GDM1 (cell line): ENCODE measurements around the gene ZNF134.

Experiments used
- DNase-seq: peaks from one replicate; lab custom pipeline; 2025; lab: John Stamatoyannopoulos, UW

The ZNF134 gene

DNA sequence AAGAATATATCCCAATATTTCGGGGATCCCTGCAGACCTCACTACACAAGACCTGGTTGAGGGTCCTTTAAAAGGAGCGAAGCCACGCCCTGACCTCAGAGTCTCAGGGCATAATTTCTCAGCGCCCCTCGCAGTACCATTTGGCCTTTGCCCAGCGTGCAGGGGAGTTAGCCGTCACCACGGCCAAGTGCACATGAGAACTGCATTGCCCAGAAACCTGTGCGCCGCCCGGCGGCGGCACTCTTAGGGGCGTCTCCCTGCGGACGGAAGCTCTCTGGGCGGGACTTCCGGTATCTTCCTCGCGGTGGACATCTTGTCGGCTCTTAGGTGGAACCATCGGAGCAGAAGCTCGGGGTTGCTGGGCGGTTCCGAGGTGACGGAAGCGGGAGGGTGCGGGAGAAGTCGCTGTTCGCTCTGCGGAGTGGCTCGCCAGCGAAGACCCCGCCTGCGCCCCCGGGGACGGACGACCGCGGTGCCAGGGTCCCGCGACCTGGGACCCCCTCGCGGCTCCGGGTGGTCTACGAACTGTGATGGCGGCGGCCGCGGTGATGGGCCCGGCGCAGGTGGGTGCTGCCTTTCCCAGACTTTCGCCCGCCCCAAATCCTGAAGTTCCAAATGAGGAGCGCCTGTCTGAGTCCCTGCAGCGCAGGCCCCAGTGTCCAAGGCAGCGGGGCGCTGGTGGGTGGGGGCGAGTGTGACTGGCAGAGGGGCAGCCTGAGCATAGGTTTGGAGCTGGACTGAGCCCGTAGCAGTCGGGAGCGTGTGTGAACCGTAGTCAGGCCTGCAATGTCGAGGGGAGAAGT lies at the start of gene ZNF134:
Gene ZNF134 (plus strand): TSS at position 302 of the 803 bp plus-strand sequence. CDS start 5,227 bp downstream, outside the sequence.
- DNase-seq = peak; percentile 81

DNA sequence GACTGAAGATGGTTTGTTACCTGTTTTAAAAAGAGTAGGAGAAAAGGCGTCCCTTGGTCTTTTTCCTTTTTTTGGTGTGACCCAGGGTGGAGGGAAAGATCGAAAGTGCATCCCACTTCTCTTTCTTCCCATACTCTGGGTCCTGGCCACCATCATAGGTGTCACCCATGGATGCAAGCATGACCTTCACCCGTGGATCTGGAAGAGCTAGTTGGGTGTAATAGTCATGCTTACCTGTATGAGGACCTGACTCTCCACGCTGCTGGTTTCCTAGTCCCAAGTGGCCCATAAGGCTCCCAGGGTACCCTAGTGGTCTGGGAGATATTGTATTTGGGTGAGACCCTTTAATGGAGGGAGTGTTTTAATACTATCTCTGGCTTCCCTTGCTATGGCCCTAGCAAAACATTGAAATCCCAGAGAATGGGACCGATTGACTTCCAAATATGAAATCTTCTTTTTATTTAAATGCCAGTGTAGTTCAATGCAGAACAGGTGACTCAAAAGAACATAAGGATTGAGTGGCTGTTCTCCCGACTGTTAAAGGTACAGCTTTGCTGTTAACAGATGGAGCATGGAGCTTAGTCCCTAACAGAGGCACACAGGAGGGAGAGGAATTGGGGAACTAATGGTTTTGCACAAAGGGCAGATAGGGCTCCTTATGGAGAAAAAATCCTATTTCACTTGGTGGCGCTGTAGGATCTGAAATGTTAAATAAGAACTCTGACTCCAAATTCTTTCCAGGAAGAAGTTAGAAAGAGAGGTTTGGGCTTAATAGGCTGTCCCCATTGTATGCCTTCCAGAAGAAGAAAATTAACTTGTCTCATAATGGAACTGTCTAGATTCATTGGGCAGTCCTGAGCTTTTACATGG lies 47.4 kb upstream of the ZNF134 start:
- no peak for DNase-seq

DNA sequence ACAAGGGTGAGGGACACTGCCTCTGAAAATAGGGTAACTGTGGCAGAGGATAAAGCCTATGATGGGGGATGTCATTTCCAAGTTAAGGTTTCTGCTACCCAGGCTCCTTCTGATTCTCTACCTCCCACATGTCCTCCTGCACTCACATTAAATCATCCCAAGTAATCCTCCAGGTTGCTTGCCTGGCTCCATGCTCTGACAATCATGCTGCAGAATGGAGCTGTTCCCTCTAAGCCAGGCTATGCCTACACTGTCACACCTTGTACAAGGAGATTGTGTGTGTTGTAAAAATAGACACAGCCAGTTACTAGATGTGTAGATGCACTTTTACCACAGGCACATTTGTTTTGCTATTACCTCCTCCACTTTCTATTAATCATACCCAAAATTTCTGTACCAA lies 43.3 kb upstream of the ZNF134 start:
- DNase-seq = no peak

DNA sequence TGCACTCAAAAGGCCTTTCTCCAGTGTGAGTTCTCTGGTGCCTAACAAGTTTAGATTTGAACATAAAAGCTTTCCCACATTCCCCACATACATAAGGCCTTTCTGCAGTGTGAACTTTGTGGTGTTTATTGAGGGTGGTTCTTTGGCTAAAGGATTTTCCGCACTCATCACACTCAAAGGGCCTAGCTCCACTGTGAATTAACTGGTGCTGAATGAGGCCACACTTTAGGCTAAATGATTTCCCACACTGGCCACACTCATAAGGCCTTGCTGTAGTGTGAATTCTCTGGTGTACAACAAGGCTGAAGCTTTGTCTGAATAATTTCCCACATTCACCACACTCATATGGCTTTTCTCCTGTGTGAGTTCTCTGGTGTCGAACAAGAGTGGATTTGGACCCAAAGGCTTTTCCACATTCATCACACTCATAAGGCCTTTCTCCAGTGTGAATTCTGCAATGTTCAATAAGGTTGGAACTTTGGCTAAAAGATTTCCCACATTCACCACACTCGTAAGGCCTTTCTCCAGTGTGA lies 41.6 kb upstream of the ZNF134 start:
- DNase-seq = no peak

DNA sequence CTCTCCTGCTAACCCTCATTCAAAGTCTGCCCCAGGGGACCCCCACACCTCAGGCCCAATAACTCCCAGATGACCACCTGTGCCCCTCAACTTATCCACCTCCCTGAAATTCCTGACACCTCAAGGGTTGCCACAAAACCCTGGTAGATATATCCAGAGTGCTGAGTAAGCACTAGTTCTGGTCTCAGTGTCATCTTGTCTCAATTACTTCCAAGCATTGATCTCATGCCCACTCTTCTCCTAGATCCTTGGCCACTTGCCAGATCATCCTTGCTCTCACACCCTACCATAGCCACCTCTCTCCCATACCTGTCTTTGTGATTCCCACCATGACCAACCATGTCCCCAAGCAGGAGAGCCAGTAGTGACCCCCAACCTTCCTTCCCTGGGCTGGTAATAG lies 37.4 kb upstream of the ZNF134 start:
- DNase-seq = no peak

DNA sequence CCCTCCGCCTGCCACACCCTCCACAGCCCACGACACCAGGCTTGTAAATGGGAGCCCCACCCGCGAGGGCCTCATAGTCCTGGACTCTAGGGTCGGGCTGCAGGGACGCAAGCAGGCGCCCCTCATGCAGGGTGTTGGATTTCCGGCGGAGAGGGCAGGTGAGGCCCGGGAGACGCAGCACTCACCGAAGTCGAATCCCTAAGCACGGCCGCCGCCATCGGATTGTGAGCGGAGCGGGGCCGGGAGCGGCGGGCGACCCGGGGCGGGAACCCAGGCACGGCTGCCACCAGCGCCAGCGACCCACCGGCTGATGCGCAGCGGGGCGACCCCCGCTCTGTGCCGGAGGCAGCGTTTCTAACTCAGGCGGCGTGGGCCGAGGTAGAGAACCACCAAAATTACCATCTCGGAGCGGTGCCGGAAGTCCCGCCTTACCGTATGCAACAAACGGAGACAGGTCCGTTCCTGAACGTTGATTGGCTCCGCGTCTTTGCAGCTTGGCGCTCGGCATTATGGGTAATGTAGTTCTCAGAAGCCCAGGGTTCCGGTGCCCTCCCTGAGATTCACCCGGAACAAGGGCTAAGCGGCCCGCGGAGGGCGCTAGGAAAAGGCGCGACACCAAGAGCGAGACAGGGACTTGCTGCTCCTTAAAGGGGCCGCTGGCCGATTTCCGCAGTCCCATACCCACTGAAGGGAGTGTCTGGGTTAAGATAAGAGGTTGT lies 35.4 kb upstream of the ZNF134 start, which contains the start of gene ZNF416:
Gene ZNF416 (minus strand): TSS at position 425 of the 719 bp plus-strand sequence. CDS start 207 bp downstream, at position 218.
- DNase-seq = peak; percentile 96

DNA sequence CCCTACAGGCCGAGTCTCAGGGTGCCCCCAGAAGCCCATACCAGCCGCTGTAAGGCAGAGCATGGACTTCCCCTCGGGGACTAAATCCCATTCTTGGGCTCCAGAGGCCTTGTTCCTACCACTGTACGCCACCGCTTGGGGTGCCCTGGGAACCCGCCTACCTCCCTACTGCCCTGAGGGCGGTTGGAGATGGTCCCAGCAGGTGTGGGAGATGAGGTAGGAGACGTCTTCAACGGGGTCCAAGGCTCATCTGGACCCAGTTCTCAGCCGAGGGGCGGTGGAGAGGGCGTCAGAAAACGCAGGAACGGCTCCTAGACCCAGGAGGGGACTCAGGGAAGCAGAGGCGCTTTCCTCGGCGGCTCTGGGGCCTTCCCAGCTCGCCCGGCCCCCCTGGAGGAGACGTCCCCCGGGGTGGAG lies 30.9 kb upstream of the ZNF134 start:
- no peak for DNase-seq

DNA sequence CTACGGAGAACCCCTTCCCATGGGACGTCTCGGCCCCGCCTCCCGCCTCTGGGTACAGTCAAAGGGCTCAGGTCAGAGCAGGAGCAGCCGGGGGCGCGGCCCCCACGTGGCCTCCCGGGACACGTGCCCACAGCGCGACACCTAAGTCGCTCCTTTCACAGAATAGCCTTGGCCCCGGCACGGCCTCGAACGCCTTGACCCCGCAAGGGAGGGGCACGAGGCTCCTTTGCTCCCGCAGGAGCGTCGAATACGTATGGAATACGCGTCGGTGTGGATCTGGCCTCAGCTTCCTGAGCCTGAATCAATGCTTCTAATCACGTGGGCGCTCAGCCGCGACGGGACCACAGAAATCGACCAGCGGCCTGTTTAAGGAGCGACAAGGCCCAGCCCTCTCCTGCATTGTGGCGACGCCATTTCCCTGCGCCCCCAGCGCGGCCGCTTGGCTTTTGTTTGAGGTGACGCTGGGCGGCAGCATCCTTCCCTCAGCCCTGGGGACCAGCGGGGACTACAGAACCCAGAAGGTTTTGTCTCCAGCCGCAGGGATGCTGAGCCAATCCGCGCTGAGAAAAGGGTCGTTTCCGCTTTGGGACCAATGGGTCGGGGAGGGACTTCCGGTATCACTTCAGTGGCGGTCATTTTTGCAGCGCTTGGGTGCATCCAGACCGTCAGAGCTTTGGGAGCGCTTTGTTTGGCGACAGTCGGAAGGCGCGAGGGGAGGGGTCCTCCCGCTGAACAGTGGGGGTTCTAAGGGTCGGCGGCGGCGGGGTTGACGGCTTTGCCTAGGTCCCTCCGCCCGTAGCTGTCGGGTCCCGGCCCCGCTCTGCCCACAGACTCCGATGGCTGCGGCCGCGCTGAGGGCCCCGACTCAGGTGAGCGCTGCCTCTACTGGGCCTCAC lies 30.3 kb upstream of the ZNF134 start, which contains the start of gene ZIK1:
Gene ZIK1 (plus strand): TSS at position 625 of the 896 bp plus-strand sequence. CDS start 212 bp downstream, at position 837.
- DNase-seq = no peak

DNA sequence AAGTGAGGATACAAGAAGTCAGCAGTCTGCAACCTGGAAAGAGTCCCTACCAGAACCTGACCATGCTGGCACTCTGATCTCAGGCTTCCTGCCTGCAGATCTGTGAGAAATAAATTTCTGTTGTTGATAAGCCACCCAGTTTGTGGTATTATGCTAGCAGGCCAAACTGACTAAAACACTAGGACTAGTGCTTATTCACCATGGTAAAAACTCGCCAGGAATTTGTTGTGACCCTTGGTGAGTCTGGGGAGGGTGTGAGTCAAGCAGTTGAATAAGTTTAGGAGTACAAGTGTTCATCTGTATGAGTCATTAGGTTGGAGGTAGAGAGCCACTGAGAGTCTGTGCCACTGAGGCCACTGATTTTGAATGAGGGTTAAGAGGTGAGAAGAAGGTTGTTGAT lies 26.5 kb upstream of the ZNF134 start:
- no peak for DNase-seq

DNA sequence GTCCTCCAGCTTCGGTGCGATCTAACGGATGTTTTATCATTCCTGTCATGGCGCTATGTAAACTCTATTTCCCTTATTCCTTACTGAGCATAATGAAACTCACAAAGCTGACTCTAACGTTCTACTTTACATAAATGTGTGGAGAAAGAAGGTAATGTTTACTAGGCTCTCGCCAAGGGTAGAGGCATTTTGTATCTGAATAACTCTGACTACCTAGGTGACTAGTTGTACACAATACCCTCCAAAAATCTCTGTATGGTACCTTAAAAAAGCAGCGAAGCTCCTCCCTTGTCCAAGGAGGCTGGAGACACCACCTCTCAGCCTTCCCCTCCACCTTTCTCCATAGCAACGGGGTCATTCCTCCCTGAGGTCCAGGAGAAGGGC lies 14.7 kb upstream of the ZNF134 start:
- DNase-seq = no peak

DNA sequence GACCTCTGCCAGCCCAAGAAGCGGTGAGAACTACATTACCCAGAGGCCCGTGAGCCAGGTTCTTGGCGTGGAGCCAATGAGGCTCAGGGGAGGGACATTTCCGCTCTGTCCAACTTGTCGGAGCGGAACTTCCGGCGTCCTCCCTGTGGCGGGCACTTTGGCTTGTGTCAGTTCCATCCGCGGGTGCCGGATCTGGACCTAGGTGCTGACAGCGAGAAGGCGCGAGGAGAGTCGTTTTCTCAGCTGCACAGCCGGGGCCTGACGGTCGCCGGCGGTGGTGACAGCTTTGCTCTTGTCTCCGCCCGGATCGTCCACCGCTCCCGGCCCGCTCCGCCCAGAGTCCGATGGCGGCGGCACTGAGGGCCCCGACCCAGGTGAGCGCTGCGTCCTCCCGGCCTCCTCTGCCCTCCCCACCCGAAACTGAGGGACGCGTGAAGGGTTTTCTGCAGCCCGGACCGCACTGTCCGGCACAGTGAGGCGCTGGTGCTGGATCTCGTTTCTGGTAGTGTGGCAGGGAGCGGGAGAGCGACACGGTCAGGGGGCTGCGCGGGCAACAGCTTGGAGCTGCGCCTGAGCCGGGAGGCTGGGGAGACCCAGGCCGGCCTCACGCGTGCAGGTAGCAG lies 14.2 kb upstream of the ZNF134 start, which contains the start of gene ZNF530:
Gene ZNF530 (plus strand): TSS at position 125 of the 623 bp plus-strand sequence. CDS start 4,461 bp downstream, outside the sequence.
- DNase-seq = peak; percentile 79

DNA sequence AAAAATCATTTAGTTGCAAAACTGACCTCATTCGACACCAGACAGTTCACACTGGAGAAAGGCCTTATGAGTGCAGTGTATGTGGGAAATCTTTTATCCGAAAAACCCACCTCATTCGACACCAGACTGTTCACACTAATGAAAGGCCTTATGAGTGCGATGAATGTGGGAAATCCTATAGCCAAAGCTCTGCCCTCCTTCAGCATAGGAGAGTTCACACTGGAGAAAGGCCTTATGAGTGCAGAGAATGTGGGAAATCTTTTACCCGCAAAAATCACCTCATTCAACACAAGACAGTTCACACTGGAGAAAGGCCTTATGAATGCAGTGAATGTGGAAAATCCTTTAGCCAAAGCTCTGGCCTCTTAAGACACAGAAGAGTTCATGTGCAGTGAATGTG lies 7.1 kb upstream of the ZNF134 start:
- no peak for DNase-seq

DNA sequence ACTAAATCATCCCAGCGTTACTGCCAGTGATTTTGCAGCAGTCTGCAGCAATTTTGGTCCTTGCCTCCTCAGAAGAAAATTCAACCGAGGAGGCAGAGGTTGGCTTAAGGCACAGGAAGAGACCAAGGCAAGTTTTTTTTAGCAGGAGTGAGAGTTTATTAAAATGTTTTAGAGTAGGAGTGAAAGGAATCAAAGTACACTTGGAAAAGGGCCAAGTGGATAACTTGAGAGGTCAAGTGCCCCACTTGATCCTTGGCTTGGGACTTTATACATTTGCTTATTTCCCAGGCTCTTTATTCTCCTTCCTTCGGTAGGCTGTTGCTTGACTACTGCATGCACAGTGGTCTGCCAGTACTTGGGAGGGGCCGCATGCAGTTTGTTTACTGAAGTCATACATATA lies 2.9 kb upstream of the ZNF134 start:
- DNase-seq = no peak

DNA sequence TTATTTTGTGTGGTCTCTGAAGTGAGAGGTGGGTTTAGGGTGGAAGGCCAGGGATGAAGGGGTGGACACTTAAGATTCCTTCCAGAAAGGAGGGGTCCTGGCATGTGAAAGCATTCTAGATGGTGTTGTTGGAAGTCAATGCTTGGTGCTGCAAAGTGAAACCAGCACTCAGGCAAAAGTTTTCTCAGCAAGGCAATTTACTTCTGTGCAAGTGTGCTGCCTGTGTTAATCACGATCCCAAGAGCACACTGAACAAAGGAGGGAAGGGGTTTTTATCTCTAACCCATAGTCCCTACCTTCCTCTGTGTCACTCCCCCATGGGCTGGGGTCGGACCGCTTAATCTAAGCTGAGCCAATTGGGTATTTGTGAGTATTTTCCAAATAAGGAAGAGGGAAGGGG lies 1.3 kb downstream of the ZNF134 start:
- no peak for DNase-seq

DNA sequence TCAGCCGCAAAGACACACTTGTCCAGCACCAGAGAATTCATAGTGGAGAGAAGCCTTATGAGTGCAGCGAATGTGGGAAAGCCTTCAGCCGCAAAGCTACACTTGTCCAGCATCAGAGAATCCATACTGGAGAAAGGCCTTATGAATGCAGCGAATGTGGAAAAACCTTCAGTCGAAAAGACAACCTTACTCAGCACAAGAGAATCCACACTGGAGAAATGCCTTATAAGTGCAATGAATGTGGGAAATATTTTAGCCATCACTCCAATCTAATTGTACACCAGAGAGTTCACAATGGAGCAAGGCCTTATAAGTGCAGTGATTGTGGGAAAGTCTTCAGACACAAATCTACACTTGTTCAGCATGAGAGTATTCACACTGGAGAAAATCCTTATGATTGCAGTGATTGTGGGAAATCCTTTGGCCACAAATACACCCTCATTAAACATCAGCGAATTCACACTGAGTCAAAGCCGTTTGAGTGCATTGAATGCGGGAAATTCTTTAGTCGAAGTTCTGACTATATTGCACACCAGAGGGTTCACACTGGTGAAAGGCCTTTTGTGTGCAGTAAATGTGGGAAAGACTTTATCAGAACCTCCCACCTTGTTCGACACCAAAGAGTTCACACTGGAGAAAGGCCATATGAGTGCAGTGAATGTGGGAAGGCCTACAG lies 6.8 kb downstream of the ZNF134 start:
- no peak for DNase-seq

DNA sequence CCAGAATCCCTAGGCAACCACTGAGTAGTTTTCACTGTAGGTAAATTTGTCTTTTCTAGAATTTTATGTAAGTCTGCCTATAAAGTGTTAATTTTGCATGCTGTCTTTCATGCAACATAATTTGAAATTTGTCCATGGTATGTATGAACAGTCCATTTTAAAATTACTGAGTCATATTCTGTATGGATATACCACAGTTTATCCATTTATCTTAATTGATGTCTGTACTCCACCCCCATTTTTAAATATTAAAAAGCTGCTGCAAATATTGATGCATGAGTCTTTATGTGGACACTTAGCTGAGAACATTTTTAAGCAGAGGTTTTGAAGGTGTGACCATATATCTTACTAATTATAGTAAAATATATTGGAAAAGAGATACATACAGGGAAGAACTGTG lies 9.0 kb downstream of the ZNF134 start:
- no peak for DNase-seq

DNA sequence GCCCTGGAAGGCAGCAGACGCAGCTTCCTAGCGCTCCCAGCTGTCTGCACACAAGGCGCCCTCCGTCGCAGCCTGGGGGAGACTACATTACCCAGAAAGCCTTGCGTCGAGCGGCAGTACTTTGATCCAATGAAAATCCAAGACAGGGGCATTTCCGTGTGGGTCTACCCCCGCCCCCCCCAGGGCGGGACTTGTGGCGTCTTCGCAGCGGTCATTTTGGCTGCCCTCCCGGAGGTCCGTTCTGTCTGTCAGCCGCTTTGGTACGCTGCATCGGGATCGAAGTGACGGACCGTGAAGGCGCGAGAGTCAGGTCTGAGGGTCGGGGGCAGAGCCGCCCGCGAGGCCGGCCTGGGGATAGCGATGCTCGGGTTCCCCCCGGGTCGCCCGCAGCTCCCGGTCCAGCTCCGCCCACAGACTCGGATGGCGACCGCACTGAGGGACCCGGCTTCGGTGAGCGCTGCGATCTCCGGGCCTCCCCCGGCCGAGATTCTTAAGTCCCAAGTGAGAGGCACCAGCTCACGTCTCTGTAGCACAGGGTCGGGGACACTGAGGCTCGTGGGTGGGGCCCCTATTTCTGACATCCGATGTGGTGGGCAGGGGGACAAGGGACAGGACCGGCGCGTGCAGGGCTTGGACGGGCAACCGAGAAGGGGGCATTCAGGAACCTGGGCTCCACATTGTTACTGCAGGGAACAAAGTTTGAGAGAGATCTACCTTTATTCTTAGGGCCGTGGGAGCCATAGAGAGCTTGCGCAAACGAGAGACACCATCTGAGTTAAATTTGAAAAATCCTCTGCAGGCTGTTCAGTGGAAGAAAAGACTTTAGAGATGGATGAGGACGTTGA lies 19.2 kb downstream of the ZNF134 start, which contains the start of gene ZNF211:
Gene ZNF211 (plus strand): TSS at position 182 of the 845 bp plus-strand sequence. CDS start 179 bp downstream, at position 361.
- peak; percentile 74 for DNase-seq

DNA sequence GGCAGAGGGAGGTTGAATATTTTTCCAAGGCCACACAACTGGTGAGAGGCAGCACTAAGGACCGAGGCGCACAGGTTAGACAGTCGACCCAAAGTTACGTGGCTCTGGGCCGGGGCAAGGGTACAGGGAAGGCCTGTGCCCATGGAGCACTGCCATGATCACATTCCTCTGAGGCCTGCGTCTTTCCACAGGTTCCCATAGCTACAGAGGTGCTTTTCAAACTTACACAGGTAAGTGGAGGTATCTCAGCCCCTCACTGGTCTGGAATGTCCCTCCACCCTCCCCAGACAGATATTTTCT lies 19.7 kb downstream of the ZNF134 start:
- no peak for DNase-seq

DNA sequence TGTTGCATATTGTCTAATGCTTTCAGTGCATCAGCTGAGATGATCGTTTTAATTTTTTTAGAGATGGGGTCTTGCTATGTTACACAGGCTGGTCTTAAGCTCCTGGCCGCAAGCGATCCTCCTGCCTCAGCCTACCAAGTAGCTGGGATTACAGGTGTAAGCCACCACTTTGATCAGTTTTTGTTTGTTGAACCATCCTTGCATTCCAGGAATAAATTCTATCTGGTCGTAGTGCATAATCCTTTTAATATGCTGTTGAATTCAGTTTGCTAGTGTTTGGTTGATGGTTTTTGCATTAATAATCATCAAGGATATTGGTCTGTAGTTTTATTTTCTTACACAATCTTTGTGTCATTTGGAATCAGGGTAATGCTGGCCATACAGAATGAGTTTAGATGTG lies 23.3 kb downstream of the ZNF134 start:
- no peak for DNase-seq
